Mesendoderm (in vitro differentiated cells): ENCODE measurements around the gene CNP.

ENCODE experiments used
- DNase-seq: peaks from one replicate; pipeline ENCODE4 v3.0.0; 2013
- H2AK5ac ChIP-seq: 2 replicates; pipeline ENCODE4 v1.6.1; 2013; ENCODE audit warnings: low read length, inconsistent platforms
- H2BK120ac ChIP-seq: 2 replicates; pipeline ENCODE4 v1.6.1; 2013; ENCODE audit warnings: low read depth, mild to moderate bottlenecking, low read length, moderate library complexity, mixed read lengths
- H2BK15ac ChIP-seq: replicated peaks from 2 replicates; pipeline ENCODE4 v1.6.1; 2013; ENCODE audit warnings: low read depth, mild to moderate bottlenecking, moderate library complexity
- H2BK5ac ChIP-seq: 2 replicates; pipeline ENCODE4 v1.6.1; 2013; ENCODE audit warnings: low read length, inconsistent platforms
- H3K18ac ChIP-seq: 2 replicates; pipeline ENCODE4 v1.6.1; 2013; ENCODE audit warnings: mild to moderate bottlenecking, low read length, mixed read lengths
- H3K23ac ChIP-seq: one replicate; pipeline ENCODE4 v1.6.1; 2013; ENCODE audit warnings: low read length
- H3K27ac ChIP-seq: 2 replicates; pipeline ENCODE4 v1.5.1; 2013; ENCODE audit warnings: low read depth, mild to moderate bottlenecking, inconsistent platforms, low read length, moderate library complexity
- H3K27me3 ChIP-seq: 2 replicates; pipeline ENCODE4 v1.6.1; 2013; ENCODE audit warnings: low read length, control low read depth, mild to moderate bottlenecking, inconsistent platforms; ENCODE audit not compliant: insufficient read depth, poor library complexity
- H3K36me3 ChIP-seq: 2 replicates; pipeline ENCODE4 v1.6.1; 2013; ENCODE audit warnings: low read length, inconsistent platforms; ENCODE audit not compliant: control insufficient read depth, insufficient read depth
- H3K4ac ChIP-seq: one replicate; pipeline ENCODE4 v1.6.1; 2013; ENCODE audit warnings: low read depth, mild to moderate bottlenecking, low read length, moderate library complexity
- H3K4me1 ChIP-seq: 2 replicates; pipeline ENCODE4 v1.6.1; 2013; ENCODE audit warnings: low read depth, low read length, inconsistent platforms; ENCODE audit not compliant: control insufficient read depth
- H3K4me2 ChIP-seq: 2 replicates; pipeline ENCODE4 v1.6.1; 2013; ENCODE audit warnings: low read length
- H3K4me3 ChIP-seq: 2 replicates; pipeline ENCODE4 v1.5.1; 2013; ENCODE audit warnings: mild to moderate bottlenecking, low read length
- H3K56ac ChIP-seq: one replicate; pipeline ENCODE4 v1.6.1; 2013; ENCODE audit warnings: low read length
- H3K79me1 ChIP-seq: 2 replicates; pipeline ENCODE4 v1.6.1; 2013; ENCODE audit warnings: low read length, inconsistent platforms
- H3K79me2 ChIP-seq: 2 replicates; pipeline ENCODE4 v1.6.1; 2013; ENCODE audit warnings: mild to moderate bottlenecking, low read length; ENCODE audit not compliant: control insufficient read depth, insufficient read depth
- H3K9ac ChIP-seq: 2 replicates; pipeline ENCODE4 v1.6.1; 2013; ENCODE audit warnings: low read length, inconsistent platforms
- H4K5ac ChIP-seq: one replicate; pipeline ENCODE4 v1.6.1; 2013; ENCODE audit warnings: low read length
- H4K8ac ChIP-seq: one replicate; pipeline ENCODE4 v1.6.1; 2013; ENCODE audit warnings: low read depth, mild to moderate bottlenecking, control low read depth, low read length, moderate library complexity
- WGBS: extraction: QIAGEN DNeasy Blood & Tissue Kit; methylation state at CpG from one replicate; pipeline ENCODE4 v1.1.7; 2013; ENCODE audit warnings: low lambda C conversion rate, missing lambda C conversion rate; ENCODE audit not compliant: insufficient coverage; ENCODE audit errors: extremely low coverage; 5-methylcytosine and 5-hydroxymethylcytosine counted together

The CNP gene

DNA sequence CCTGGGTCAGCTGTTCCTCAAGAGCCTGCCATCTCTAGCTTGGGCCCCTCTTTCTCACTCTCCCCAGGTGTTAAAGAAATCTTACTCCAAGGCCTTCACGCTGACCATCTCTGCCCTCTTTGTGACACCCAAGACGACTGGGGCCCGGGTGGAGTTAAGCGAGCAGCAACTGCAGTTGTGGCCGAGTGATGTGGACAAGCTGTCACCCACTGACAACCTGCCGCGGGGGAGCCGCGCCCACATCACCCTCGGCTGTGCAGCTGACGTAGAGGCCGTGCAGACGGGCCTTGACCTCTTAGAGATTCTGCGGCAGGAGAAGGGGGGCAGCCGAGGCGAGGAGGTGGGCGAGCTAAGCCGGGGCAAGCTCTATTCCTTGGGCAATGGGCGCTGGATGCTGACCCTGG lies 6.8 kb downstream of the CNP start:
- Histone ChIP-seq H3K4me2 (no peak overlapping the region), H3K23ac (no peak overlapping the region), H3K27me3 (no peaks in the 10 kb centered on the region), H3K18ac (no peak overlapping the region), H2BK120ac (no peak overlapping the region), H3K4me3 (no peak overlapping the region), H3K36me3 (peaks cover 16% of the 10 kb centered on the region), H4K5ac (no peak overlapping the region), H2BK5ac (no peak overlapping the region), H3K56ac (no peak overlapping the region), H4K8ac (no peak overlapping the region), H2AK5ac (no peak overlapping the region), H3K4me1 (no peaks in the 10 kb centered on the region), H3K9ac (no peak overlapping the region), H3K4ac (no peak overlapping the region), H3K27ac (no peak overlapping the region), H3K79me1 (peaks cover 2% of the 10 kb centered on the region), H3K79me2 (no peaks in the 10 kb centered on the region), H2BK15ac (no peak overlapping the region)
- no CpG with 5 or more reads among the region's 19 CpGs for WGBS
- no peak for DNase-seq

DNA sequence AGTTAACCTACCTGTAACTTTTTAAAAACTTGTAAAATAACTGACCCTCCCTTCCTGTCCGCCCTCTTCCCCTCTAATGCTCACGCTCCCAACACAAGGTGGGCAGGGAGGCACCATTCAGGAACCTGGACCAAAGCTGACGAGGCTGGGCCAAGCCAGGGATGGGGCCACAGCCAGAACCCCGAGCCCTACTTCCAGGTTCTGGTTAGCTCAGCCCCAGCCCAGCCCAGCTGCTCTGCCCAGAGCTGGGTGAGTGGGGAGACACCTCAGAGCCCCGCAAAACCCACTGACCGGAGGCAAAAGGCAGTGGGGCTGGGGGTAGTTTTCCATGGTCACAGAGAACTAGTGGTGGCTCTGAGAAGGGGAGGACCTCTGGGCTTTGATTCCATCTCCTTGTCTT lies 7.4 kb downstream of the CNP start:
- Histone ChIP-seq H3K56ac (no peak overlapping the region), H3K27me3 (no peaks in the 10 kb centered on the region), H3K4me3 (no peak overlapping the region), H3K79me2 (no peaks in the 10 kb centered on the region), H3K36me3 (peaks cover 16% of the 10 kb centered on the region), H2BK120ac (no peak overlapping the region), H3K18ac (no peak overlapping the region), H3K4me1 (no peaks in the 10 kb centered on the region), H2BK5ac (no peak overlapping the region), H4K8ac (no peak overlapping the region), H2BK15ac (no peak overlapping the region), H2AK5ac (no peak overlapping the region), H3K79me1 (peaks cover 2% of the 10 kb centered on the region), H3K4ac (no peak overlapping the region), H3K9ac (no peak overlapping the region), H4K5ac (no peak overlapping the region), H3K23ac (no peak overlapping the region), H3K4me2 (no peak overlapping the region), H3K27ac (no peak overlapping the region)
- WGBS: no CpG with 5 or more reads among the region's 6 CpGs
- no peak for DNase-seq

DNA sequence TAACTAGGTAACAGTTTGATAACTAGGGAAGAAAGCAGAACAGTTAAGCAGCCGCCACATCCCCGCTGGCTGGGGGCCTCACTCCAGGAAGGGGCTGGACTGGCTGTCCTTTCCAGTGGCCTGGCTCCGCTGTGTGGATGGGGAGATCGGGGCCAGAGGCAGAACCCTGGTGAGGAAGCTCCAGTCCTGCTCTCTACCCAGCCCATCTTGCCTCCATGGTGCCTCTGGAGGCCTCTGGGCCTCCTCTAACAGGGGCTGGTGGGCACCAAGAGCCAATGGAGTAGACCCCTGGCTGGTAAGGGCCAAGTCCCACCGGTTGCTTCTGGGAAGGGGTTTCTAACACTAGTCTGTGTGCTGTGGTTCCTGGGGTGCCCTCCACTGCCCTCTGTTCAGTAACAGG lies 8.1 kb downstream of the CNP start:
- Histone ChIP-seq H3K4me2 (no peak overlapping the region), H3K79me1 (peaks cover 2% of the 10 kb centered on the region), H3K4me1 (no peaks in the 10 kb centered on the region), H3K9ac (no peak overlapping the region), H4K8ac (no peak overlapping the region), H3K79me2 (no peaks in the 10 kb centered on the region), H3K27me3 (no peaks in the 10 kb centered on the region), H2BK5ac (no peak overlapping the region), H3K27ac (no peak overlapping the region), H4K5ac (no peak overlapping the region), H3K4ac (no peak overlapping the region), H3K56ac (no peak overlapping the region), H3K36me3 (peaks cover 16% of the 10 kb centered on the region), H2BK15ac (no peak overlapping the region), H3K23ac (no peak overlapping the region), H3K18ac (no peak overlapping the region), H2AK5ac (no peak overlapping the region), H2BK120ac (no peak overlapping the region), H3K4me3 (no peak overlapping the region)
- no peak for DNase-seq
- WGBS: no CpG with 5 or more reads among the region's 5 CpGs

DNA sequence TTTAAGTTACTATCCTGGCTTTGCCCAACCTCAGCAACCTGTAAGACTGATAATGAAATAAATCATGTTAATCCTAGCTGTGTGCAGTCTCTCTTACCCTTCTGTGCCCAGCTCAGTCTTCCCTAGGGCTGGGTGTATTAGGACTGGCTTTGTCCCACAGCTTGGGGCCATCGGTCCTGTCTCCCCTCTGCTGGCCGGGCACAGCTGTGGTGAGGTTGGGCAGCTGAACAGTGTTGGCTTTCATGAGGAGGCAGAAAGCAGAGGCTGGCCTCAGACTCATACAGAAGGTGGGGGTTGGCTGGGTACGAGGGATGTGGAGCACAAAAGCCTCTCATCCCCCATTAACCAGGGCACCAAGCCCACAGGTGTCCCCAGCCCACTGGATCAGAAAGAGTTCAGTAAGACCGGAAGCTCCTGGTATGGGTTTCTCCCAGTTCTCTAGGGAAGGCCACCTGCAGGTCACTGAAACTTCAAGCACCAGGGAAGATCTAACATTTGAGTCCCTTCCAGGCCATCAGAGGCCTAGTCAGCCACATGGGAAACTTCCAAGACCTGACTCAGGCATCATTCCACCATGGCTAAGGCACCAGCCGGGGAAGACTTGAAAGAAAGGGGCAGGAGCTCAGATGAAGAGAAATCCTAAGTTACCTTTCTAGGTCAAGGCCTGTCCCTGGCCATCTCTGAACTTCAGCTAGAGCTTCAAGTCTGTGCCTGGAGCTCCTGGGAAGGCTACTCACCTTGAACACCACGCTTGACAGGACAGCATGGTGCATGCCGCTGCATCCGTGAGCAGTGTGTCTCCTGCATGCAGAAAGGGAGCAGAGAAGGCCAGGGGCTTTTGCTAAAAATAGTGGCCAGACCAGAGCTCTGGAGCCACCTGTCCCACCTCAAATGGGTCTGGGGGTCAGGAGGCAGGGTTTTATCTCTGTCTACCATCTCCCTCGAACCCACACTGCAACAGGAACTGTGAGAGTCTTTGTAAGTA lies 8.8 kb downstream of the CNP start:
- Histone ChIP-seq H3K4me1 (no peaks in the 10 kb centered on the region), H3K9ac (no peak overlapping the region), H3K23ac (no peak overlapping the region), H3K36me3 (peaks cover 16% of the 10 kb centered on the region), H2AK5ac (no peak overlapping the region), H3K18ac (no peak overlapping the region), H3K27me3 (no peaks in the 10 kb centered on the region), H2BK120ac (no peak overlapping the region), H2BK15ac (no peak overlapping the region), H3K27ac (no peak overlapping the region), H3K4me2 (no peak overlapping the region), H2BK5ac (no peak overlapping the region), H3K79me2 (no peaks in the 10 kb centered on the region), H3K56ac (no peak overlapping the region), H3K79me1 (peaks cover 2% of the 10 kb centered on the region), H4K8ac (no peak overlapping the region), H3K4ac (no peak overlapping the region), H4K5ac (no peak overlapping the region), H3K4me3 (no peak overlapping the region)
- no peak for DNase-seq
- no CpG with 5 or more reads among the region's 9 CpGs for whole genome bisulfite sequencing

DNA sequence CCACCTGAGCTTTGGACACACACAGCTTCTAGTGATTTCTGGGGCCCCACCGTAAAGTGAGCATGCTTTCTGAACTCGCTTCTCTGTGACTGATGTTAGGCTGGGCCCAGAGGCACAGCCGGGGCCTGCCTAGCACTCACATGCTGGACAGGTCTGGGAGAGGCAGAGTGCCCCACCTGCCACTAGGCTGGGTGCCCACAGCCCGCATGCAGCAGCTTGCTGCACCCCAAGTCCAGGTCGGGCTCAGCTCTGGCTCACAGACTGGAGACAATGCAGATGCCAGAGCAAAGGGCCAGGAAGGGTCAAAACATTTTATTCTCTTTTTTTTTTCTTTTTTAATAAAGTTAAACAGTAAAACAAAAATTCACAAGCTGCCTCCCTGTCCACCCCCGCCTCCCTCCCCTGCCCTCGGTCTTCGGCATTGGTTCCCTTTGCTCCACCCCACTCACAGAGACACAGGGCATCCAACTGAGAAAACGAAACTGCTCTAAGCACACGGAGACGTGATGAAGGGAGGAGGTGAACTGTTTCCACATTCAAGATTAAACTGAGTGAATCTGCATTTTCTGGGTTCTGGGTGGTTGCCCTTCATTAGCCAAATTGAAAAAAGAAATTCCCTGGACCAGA lies 9.7 kb downstream of the CNP start:
- Histone ChIP-seq H3K27ac (no peak overlapping the region), H3K4me2 (no peak overlapping the region), H3K27me3 (no peaks in the 10 kb centered on the region), H2BK15ac (no peak overlapping the region), H4K5ac (no peak overlapping the region), H3K79me2 (no peaks in the 10 kb centered on the region), H3K9ac (no peak overlapping the region), H3K56ac (no peak overlapping the region), H3K79me1 (no peaks in the 10 kb centered on the region), H3K4me1 (no peaks in the 10 kb centered on the region), H3K4ac (no peak overlapping the region), H2BK5ac (no peak overlapping the region), H2BK120ac (no peak overlapping the region), H3K18ac (no peak overlapping the region), H4K8ac (no peak overlapping the region), H2AK5ac (no peak overlapping the region), H3K36me3 (peaks cover 14% of the 10 kb centered on the region), H3K4me3 (no peak overlapping the region), H3K23ac (no peak overlapping the region)
- no peak for DNase-seq
- no CpG with 5 or more reads among the region's 11 CpGs for WGBS
